Measurements from ENCODE around the gene ZNF311. TPM values are rescaled to one million over a fixed set of nuclear protein-coding genes. Genes with fewer than 3 reads are reported as not detected.

ZNF311 gene
- total and polyA plus RNA-seq, 9 of the 15 experiments (the other 6 are each of a cell fraction or from before 2014, with no cell fraction given), result 5.1 to 10.0 (median 7.5) TPM

GRCh38 chr6:28965706-28966105, 39.4 kb downstream of the ZNF311 start:
- FAIRE-seq, result no peak
- no TSS peak for BruUV-seq (replicated peaks)
- TF ChIP-seq KLF1 (tag; IDR thresholded peaks at IDR 0.05) (no peak), FOXA3 (CRISPR knock-in tag; conservative IDR thresholded peaks at IDR 0.05 in 1 of 2, IDR thresholded peaks at IDR 0.05 in 1 of 2) (peak in 1 of 2 experiments; percentile 53; a peak in 2 of 4 replicates), ZNF766 (CRISPR knock-in tag; conservative IDR thresholded peaks at IDR 0.05) (no peak), PKNOX1 (IDR thresholded peaks at IDR 0.05) (peak; percentile 45; the same call in 1 of the 2 replicates), ZNF224 (CRISPR knock-in tag; IDR thresholded peaks at IDR 0.05) (no peak), SMARCE1 (IDR thresholded peaks at IDR 0.05) (peak; percentile 38; the same call in 1 of the 2 replicates), RAD21 (CRISPR knock-in tag; conservative IDR thresholded peaks at IDR 0.05 in 1 of 2, IDR thresholded peaks at IDR 0.05 in 1 of 2) (0 out of 4 replicates have a peak, but pooled peaks of 1 of the 2 experiments have one; percentile 6), ZEB2 (IDR thresholded peaks at IDR 0.05) (peak; percentile 23; the same call in 1 of the 2 replicates), FOXP4 (CRISPR knock-in tag; IDR thresholded peaks at IDR 0.05; ENCODE audit: borderline replicate concordance) (no peak), EGR1 (conservative IDR thresholded peaks at IDR 0.05) (no peak), GATA2 (CRISPR knock-in tag; IDR thresholded peaks at IDR 0.05) (no peak), ZNF395 (CRISPR knock-in tag; IDR thresholded peaks at IDR 0.05) (no peak), E2F6 (IDR thresholded peaks at IDR 0.05; ENCODE audit: borderline replicate concordance in 1 of 2, extremely low read depth in 1 of 2, insufficient read depth in 1 of 2, insufficient read length in 1 of 2, low read depth in 1 of 2, low read length in 1 of 2, poor library complexity in 1 of 2, severe bottlenecking in 1 of 2) (no peak), RCOR1 (IDR thresholded peaks at IDR 0.05; ENCODE audit: borderline replicate concordance in 1 of 2, low read depth in 2 of 2, low read length in 2 of 2) (0 out of 4 replicates have a peak, but pooled peaks of 1 of the 2 experiments have one; percentile 30), PHB (CRISPR knock-in tag; IDR thresholded peaks at IDR 0.05) (no peak), NUFIP1 (IDR thresholded peaks at IDR 0.05; ENCODE audit: partially characterized antibody) (no peak), ZC3H8 (IDR thresholded peaks at IDR 0.05) (no peak), LCOR (CRISPR knock-in tag; IDR thresholded peaks at IDR 0.05) (no peak)

More at GRCh38 chr6:28965706-28966105, 39.4 kb downstream of the ZNF311 start:
- Histone ChIP-seq H3K4me3 (no peak overlapping the region), H3K9me1 (ENCODE audit: control insufficient read depth, insufficient read depth, low read length) (no peaks in the 10 kb centered on the region), H3K4me2 (ENCODE audit: insufficient read depth, low read length) (no peak overlapping the region), H2AFZ (ENCODE audit: low read depth, low read length) (no peak overlapping the region), H3K27me3 (ENCODE audit: control insufficient read depth in 2 of 2, insufficient read depth in 2 of 2, low read length in 2 of 2) (no peaks in the 10 kb centered on the region), H3K36me3 (ENCODE audit: control insufficient read depth, insufficient read depth, low read length) (no peaks in the 10 kb centered on the region), H3K4me1 (replicated peaks in 1 of 2; ENCODE audit: control insufficient read depth in 2 of 2, insufficient read depth in 2 of 2, low read length in 2 of 2) (peaks cover 11 to 14% of the 10 kb centered on the region in 2 experiments), H3K9me3 (replicated peaks; ENCODE audit: control insufficient read depth, insufficient read depth, low read depth, low read length) (peaks cover 23% of the 10 kb centered on the region), H3K27ac (ENCODE audit: extremely low read depth, low read depth, low read length) (no peak overlapping the region), H4K20me1 (replicated peaks; ENCODE audit: control insufficient read depth, insufficient read depth, low read length) (no peaks in the 10 kb centered on the region), H3K9ac (ENCODE audit: insufficient read depth in 1 of 2, low read depth in 2 of 2, low read length in 2 of 2) (no peak overlapping the region), H3K79me2 (ENCODE audit: control insufficient read depth, insufficient read depth, low read length) (no peaks in the 10 kb centered on the region)
- intact Hi-C loops (cut with micrococcal nuclease), result no loop called here
- CTCF ChIA-PET (ENCODE audit: low intra/inter-chr PET ratio), result no interaction called here
- POLR2A ChIA-PET, result no interaction called here
- DNase-seq (ENCODE audit: extremely low read depth in 1 of 4, low spot score in 3 of 4) (no peak), ATAC-seq (no peak)
- WGBS (ENCODE audit: insufficient coverage, low coverage, missing lambda C conversion rate), result 61% methylated on average over 2 of the region's 2 CpGs
- in situ Hi-C loops (cut with MboI), result no loop called here
